HG03095 (cell line): ENCODE data around the gene GPR78.

Experiments
- ATAC-seq: cut with Tn5 transposase; IDR thresholded peaks from one replicate; pipeline ENCODE4 v1.9.1; 2021; ENCODE audit warnings: moderate library complexity; ENCODE audit not compliant: unreplicated experiment

Gene GPR78

GRCh38 chr4:8585721-8586212, 5.6 kb downstream of the GPR78 start:
- no peak for ATAC-seq

DNA sequence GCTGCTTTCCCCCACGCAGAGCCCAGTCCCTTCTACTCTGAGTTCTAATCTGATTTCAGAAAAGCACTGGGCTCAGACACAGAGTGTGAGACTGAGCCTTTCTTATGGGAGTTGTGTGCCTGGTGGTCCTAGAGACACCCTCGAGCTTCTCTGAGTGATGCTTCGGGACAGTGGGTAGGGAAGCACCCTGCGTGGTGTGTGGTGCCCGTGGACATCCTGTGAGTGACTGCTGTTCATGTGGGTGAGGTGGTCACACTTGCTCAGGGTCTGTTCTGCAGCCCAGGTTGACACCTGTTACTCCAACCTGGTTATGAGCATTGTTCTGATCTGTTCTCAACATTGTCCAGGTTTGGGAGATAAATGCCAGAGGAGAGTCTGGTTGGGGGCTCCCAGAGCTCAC, 6.1 kb downstream of the GPR78 start:
- no peak for ATAC-seq

DNA sequence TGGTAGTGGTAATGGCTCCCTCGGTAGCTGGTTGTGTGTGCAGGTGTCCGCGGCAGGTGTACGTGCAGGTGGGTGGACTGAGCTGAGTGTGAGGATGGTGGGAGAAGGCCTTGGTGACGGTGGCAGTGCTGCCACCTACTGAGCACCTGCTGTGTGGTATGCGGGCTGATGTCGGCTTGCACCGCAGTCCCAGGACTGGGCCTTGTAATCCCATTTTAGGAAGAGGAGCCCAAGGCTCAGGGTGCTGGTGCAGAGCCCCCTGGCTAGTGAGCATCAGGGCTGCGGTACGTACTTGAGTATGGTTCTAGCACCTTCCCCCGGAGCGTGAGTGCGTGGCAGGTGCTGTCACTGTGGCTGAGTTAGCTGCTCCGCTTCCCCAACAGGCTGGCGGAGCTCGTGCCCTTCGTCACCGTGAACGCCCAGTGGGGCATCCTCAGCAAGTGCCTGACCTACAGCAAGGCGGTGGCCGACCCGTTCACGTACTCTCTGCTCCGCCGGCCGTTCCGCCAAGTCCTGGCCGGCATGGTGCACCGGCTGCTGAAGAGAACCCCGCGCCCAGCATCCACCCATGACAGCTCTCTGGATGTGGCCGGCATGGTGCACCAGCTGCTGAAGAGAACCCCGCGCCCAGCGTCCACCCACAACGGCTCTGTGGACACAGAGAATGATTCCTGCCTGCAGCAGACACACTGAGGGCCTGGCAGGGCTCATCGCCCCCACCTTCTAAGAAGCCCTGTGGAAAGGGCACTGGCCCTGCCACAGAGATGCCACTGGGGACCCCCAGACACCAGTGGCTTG, 6.7 kb downstream of the GPR78 start:
- ATAC-seq = no peak

GRCh38 chr4:8587469-8588195, 7.4 kb downstream of the GPR78 start:
- no peak for ATAC-seq

GRCh38 chr4:8588196-8588470, 7.9 kb downstream of the GPR78 start:
- no peak for ATAC-seq

GRCh38 chr4:8589336-8589735, 9.1 kb downstream of the GPR78 start:
- ATAC-seq = no peak

DNA sequence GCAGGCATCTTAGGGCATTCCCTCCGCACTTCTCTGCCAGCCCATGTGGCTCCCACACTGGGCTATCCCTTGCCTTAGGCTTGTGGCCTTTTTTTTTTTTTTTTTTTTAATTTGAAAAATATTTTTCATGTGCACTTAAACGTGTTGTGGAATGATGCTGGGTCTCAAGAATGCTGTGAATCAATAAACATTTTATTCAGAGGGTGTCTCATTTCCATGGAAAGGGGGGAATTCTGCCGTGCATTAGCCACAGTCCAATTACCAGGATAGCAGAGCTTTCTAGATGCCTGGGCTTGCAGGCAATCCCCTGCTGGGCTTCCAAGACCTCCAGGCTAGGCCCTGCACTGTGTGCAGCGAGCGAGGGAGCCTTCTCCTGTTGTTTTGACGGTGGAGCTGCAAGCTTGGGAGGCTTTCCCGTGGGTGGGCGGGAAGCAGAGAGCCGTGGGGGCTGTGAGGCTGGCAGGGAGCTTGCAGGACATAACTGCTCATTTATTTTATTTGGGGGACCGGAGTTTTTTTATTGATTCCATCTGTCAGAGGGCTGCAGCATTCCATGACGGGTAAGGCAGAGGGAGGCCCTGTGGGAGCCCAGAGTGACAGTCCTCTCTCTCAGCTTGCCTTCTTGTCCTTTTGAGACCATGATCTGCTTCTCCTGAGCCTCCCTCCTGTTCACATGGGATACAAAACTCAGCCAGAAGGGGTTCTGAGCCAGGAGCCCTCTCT, 9.8 kb downstream of the GPR78 start:
- ATAC-seq = no peak

DNA sequence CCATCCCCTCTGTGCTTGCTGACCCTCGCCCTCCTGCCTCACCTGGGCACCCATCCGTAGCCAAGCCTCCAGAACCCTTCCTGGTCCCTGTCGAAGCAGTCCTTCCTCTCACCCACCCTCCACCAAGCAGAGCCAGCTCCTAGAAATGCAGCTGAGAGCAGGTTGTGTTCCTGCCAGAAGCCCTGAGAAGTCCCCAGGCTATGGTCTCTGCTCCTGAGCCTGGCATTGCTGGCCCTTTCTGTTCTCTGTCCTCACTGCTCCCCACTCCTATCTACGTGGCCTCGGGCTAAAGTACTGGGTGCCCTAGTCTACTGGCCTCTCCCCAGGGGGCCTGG, 10.3 kb downstream of the GPR78 start:
- no peak for ATAC-seq

GRCh38 chr4:8591114-8591513, 10.9 kb downstream of the GPR78 start:
- ATAC-seq = no peak

DNA sequence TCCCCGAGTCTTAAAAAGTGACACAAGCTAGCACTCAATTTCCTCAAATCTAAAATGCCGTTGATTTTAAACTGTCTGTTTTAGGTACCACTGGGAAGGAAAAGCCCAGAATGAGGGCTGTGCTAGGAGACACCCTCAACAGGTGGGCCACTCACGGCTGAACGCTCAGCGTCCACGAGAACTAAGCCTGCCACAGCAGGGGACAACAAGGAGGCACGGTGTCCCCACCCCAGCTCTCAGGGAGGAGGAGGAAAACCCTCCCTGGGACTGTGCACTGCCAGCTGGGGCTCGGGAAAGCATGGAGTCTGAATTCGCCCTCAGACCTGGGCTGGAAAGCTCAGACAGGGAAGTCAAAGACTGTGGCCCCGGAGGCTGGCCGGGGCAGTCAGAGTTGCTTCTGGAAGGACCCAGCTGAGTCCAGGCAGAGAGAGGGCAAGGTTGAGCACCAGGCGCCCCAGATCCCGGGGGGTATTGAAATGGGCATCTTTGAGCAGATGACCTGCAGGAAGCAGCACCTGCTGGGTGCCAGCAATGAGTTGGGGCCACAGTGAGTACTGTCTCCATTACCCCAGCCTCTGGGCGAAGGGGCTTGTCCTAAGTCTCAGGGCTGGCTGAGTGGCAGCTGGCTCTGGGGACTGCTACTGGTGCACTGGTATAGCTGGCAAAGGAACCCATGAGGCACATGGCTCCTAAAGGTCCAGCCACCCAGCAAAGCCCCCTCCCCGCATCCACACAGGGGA, 11.6 kb downstream of the GPR78 start:
- ATAC-seq = no peak

GRCh38 chr4:8592366-8593263, 12.4 kb downstream of the GPR78 start, which contains the start of gene CPZ:
TSS of gene CPZ (plus strand) at chr4:8592765. CDS start at chr4:8592834, 69 bp downstream.
- ATAC-seq = no peak

DNA sequence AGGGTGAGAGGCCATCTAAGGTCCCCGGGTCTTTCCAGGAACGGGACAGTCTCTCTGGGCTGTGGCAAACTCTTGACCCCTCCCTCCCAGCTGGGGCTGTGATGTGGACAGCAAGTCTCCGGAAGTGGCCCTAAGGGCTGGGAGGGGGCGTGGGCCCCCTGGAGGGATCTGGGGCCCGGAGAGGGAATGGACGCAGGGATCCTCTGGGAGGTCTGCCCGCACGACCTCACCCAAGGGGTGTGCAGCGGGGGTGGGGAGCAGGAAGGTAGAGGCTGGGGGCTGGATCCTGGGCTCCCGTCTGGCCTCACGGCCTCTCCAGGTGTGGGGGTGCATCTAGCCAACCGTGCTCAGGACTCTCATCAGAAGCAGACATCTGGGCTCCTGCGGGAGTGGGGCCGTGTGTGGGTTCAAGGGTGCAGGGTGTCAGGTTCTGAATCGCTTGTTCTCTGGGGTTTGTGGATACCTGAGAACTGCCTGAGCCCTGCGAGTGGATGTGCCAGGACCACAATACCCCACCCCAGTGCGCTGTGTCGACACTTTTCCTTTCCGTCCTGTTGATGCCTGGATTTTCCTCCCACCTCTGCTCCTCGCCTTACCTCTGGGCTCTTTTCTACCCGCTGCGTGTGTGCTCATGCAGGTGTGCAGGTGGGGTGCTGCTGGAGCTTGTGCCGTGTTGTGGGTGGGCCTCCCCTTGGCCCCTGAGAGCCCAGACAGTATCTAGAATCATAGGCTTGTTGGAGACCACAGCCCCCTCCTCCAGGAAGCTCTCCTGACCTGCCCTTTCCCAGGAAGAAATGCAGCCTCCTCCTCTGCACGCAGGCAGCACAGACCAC, 13.3 kb downstream of the GPR78 start:
- no peak for ATAC-seq

DNA sequence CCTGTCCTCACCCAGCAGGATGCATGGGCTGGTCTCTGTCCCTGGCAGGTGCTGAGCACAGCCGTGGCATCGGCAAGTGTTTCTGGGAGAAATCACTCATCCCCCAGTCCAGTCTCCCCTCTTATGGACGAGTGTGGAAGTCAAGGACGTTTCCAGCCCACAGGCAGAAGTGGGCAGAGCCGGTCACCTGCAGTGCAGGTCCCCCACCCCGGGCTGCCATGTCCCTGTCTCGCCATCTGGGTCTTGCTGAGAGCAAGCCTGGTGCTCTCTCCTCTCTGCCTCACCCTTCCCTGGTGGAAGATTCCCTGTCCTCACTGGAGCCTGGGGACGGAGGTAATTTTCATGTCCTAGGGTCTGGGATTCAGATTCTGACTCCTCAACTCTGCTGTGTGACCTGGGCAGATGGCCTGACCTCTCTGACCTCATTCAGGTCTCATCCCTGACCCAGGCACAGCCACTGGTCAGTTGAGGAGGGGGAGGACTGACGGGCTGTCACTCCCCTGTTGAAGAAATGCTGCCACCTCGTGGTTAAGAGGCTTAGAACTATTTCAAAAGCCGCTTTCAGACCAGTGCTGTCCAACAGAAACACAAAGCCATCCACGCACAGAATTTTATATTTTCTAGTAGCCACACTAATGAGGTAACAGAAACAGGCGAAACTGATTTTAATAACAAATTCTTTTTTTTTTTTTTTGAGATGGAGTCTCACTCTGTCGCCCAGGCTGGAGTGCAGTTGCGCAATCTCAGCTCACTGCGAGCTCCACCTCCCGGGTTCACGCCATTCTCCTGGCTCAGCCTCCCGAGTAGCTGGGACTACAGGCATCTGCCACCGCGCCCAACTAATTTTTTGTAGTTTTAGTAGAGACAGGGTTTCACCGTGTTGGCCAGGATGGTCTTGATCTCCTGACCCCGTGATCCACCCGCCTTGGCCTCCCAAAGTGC, 14.2 kb downstream of the GPR78 start:
- ATAC-seq = no peak

DNA sequence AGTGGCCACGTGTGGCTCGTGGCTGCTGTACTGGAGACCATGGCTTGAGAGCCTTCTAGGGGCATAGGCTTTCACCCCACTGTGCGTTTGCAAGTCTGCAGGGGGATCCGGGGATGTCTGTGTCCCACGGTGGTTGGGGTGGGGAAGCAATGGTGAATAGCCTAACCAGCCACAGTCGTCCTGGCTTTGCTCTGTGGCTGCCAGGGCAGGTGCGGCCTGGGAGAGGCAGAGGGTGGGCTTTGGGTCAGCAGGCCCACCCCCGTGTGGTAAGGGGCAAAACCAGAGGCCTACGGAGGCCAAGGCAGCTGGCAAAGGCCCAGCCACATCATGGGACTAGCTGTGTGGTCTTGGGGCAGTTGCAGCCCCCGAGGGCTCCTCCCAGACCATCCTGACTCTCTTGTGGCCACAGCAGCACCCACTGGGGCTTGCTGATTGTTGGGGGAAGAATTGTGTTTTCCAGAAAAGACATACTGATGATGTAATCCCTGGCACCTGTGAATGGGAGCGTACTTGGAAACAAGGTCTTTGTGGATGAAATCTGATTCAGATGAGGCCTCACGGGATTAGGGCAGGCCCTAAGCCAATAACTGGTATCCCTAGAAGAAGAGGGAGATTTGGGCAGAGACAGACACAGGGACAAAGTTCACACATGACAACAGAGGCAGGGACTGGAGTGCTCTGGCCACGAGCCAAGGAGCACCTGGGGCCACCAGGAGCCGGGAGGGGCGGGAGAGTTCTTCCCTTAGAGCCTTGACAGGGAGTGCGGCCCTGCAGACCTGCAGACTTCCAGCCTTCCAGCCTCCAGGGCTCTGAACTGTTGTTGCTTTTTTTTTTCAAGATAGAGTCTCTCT, 15.3 kb downstream of the GPR78 start:
- no peak for ATAC-seq

DNA sequence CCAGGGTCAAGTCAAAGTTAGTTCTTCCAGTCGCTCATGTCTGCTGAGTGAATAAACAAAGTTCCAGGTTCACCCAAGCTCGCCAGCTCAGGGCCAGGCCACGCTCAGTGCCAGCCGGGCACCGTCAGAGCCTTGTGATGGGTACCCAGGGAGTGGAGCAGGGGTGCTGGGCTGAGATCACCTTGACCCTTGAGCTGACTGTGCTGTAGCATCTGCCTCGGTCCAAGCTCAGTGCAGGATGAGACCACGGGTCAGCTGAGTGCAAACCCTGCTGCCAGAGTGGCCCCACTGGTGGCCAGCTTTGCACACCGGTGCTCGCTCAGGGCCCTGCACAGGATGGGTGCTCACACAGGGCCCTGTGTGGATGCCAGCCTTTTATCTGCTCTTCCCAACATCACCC, 16.7 kb downstream of the GPR78 start:
- ATAC-seq = no peak

DNA sequence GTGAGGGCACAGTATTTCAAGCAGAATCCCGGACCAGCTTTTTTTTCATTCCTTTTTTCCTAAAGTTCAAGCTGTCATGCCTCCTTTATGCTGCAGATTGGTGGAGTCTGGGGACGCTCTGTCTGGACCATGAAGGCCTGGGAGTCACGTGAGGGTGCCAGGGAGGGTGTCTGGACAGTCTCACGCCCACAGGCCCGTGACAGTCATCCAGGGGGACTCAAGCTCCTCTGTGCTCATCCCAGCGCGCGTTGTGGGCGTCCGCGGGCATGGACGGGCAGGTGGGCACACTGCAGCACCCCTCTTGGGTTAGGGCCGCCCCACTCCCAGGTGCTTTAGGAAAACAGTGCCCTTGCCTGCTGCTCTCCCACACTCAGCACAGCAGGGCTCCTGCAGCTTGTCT, 17.1 kb downstream of the GPR78 start:
- ATAC-seq = no peak

DNA sequence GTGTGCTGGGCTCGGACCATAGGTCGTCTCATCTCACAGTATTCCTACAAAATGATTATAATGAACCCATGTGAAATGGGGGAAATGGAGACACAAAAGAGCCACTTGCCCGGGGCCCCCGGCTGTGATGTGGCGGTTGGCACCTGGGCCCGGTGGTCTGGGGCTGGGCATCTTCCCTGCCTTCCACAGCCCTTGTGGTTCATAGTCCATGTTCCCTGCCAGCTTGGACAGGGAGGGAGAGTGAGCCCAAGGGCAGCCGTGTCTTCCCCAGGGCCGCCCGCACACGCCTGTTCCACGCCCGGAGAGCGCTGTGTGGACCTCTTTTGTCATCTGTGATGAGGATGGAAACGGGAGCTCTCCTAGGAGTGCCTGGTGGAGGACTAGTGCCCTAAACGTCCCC, 17.6 kb downstream of the GPR78 start:
- no peak for ATAC-seq
